Measurements from ENCODE around the gene TACR1. TPM values are rescaled to one million over a fixed set of nuclear protein-coding genes. Genes with fewer than 3 reads are reported as not detected.
"Not testable (repeated sequence)": the region's sequence is repeated elsewhere in the genome, so short reads cannot be mapped to it uniquely, and the experiment has no call there.

Gene TACR1
- total RNA-seq, 4 donors from 2014 or later: 3.3 to 10.8 (median 5.3) TPM

- Histone ChIP-seq H3K36me3 (no peaks in the 10 kb centered on the region), H3K9me3 (no peaks in the 10 kb centered on the region), H3K27ac (no peak overlapping the region), H3K4me1 (no peaks in the 10 kb centered on the region), H3K27me3 (no peaks in the 10 kb centered on the region), H3K4me3 (no peak overlapping the region)
- TF ChIP-seq POLR2A (IDR thresholded peaks at IDR 0.05) (no peak), EP300 (IDR thresholded peaks at IDR 0.05) (no peak)
- TF ChIP-seq, protein P1, sequence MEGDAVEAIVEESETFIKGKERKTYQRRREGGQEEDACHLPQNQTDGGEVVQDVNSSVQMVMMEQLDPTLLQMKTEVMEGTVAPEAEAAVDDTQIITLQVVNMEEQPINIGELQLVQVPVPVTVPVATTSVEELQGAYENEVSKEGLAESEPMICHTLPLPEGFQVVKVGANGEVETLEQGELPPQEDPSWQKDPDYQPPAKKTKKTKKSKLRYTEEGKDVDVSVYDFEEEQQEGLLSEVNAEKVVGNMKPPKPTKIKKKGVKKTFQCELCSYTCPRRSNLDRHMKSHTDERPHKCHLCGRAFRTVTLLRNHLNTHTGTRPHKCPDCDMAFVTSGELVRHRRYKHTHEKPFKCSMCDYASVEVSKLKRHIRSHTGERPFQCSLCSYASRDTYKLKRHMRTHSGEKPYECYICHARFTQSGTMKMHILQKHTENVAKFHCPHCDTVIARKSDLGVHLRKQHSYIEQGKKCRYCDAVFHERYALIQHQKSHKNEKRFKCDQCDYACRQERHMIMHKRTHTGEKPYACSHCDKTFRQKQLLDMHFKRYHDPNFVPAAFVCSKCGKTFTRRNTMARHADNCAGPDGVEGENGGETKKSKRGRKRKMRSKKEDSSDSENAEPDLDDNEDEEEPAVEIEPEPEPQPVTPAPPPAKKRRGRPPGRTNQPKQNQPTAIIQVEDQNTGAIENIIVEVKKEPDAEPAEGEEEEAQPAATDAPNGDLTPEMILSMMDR (IDR thresholded peaks at IDR 0.05): no peak
- no peak for DNase-seq (ENCODE audit: low spot score in 2 of 2)
- 87 to 95% methylated on average over 4 of the region's 4 CpGs for WGBS, 2 donors
These were observed 25.3 kb upstream of the TACR1 start for GRCh38 chr2:75224636-75225094.

DNA sequence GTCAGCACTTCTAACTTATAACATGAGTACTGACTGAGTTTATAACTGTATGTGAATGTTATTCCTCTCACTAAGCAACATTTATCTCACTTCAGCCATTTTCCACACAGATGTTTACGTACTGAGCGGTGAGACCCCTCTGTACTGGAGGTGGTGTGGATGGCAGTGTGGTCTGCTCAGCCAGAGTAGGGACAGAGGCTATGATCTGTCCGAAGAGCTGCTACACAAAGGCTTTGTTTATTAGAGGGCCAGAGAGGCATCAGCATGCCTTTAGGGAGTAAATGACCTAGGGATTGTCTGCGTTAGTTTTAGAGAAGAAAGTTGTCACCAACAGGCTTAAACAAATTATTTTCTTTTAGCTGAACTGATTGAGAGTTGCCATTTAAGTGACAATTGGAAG lies 23.2 kb upstream of the TACR1 start:
- no peaks in the 10 kb centered on the region for H3K4me1 ChIP-seq
- no peak overlapping the region for H3K4me3 ChIP-seq
- no peak for DNase-seq (ENCODE audit: low spot score in 2 of 2)
- TF ChIP-seq POLR2A (IDR thresholded peaks at IDR 0.05): no peak
- TF ChIP-seq, protein P1 (IDR thresholded peaks at IDR 0.05): no peak
- TF ChIP-seq EP300 (IDR thresholded peaks at IDR 0.05): no peak
- H3K27me3 ChIP-seq: no peaks in the 10 kb centered on the region
- no peaks in the 10 kb centered on the region for H3K9me3 ChIP-seq
- H3K36me3 ChIP-seq: no peaks in the 10 kb centered on the region
- 51 to 64% methylated on average over 4 of the region's 4 CpGs for WGBS, 2 donors
- H3K27ac ChIP-seq: no peak overlapping the region

- H3K9me3 ChIP-seq: no peaks in the 10 kb centered on the region
- no peak for DNase-seq (ENCODE audit: low spot score in 2 of 2)
- no peaks in the 10 kb centered on the region for H3K36me3 ChIP-seq
- H3K4me1 ChIP-seq: no peaks in the 10 kb centered on the region
- TF ChIP-seq, protein P1 (IDR thresholded peaks at IDR 0.05): no peak
- TF ChIP-seq POLR2A (IDR thresholded peaks at IDR 0.05) (no peak), EP300 (IDR thresholded peaks at IDR 0.05) (no peak)
- 86 to 88% methylated on average over 3 of the region's 3 CpGs for WGBS, 2 donors
- H3K27ac ChIP-seq: no peak overlapping the region
- H3K27me3 ChIP-seq: no peaks in the 10 kb centered on the region
- H3K4me3 ChIP-seq: no peak overlapping the region
These were observed 22.5 kb upstream of the TACR1 start for GRCh38 chr2:75221862-75222261.

DNA sequence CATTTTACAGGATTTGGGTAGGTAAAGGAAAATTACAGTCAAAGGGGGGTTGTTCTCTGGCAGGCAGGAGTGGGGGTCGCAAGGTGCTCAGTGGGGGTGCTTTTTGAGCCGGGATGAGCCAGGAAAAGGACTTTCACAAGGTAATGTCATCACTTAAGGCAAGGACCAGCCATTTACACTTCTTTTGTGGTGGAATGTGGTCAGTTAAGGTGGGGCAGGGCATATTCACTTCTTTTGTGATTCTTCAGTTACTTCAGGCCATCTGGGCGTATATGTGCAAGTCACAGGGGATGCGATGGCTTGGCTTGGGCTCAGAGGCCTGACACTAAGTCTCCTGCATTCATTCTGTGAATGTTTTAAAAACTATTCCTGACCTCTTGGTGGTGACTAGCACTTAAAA lies 19.9 kb upstream of the TACR1 start:
- H3K36me3 ChIP-seq; H3K4me3 ChIP-seq; H3K27ac ChIP-seq; H3K27me3 ChIP-seq; DNase-seq (ENCODE audit: low spot score in 2 of 2); H3K4me1 ChIP-seq; H3K9me3 ChIP-seq: not testable (repeated sequence)
- WGBS, 2 donors: 80 to 88% methylated on average over 4 of the region's 4 CpGs

- Histone ChIP-seq H3K9me3 (peaks cover 0 to 4% (median 0%) of the 10 kb centered on the region in 4 donors), H3K4me3 (no peak overlapping the region), H3K27ac (no peak overlapping the region), H3K27me3 (no peaks in the 10 kb centered on the region), H3K4me1 (no peaks in the 10 kb centered on the region), H3K36me3 (no peaks in the 10 kb centered on the region)
- DNase-seq (ENCODE audit: low spot score in 2 of 2): no peak
- WGBS, 2 donors: 74 to 80% methylated on average over 1 of the region's 1 CpG
- TF ChIP-seq EP300 (IDR thresholded peaks at IDR 0.05) (no peak), POLR2A (IDR thresholded peaks at IDR 0.05) (no peak)
- TF ChIP-seq, protein P1 (IDR thresholded peaks at IDR 0.05): no peak
These were observed 12.0 kb upstream of the TACR1 start for GRCh38 chr2:75211266-75211770.

DNA sequence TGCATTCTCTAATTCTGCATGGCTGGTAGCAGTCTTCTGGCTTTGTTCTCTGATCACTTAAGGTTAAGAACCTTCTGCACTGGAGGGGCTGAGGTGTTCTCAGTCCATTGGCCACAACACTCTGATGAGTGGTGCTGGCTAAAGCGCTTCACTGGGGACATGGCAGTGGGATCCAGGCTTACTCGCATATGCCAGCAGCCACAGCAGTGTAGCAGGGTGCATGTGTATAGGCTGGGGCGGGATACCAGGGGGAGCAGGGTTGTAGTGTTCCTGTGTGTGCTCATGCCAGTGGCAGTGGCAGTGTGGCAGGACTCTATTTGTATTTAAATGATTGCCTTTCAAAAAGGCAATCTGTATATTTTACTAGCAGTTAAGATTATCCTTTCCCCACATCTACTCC lies 11.1 kb upstream of the TACR1 start:
- no peak overlapping the region for H3K27ac ChIP-seq
- H3K36me3 ChIP-seq: no peaks in the 10 kb centered on the region
- no peak for TF ChIP-seq POLR2A (IDR thresholded peaks at IDR 0.05)
- TF ChIP-seq EP300 (IDR thresholded peaks at IDR 0.05): no peak
- TF ChIP-seq, protein P1 (IDR thresholded peaks at IDR 0.05): no peak
- WGBS, 2 donors: 93 to 94% methylated on average over 3 of the region's 3 CpGs
- H3K9me3 ChIP-seq: peaks cover 0 to 4% (median 0%) of the 10 kb centered on the region in 4 donors
- no peak for DNase-seq (ENCODE audit: low spot score in 2 of 2)
- no peaks in the 10 kb centered on the region for H3K4me1 ChIP-seq
- no peaks in the 10 kb centered on the region for H3K27me3 ChIP-seq
- no peak overlapping the region for H3K4me3 ChIP-seq
